ENCODE data around the gene SEZ6L2. TPM values are rescaled to one million over a fixed set of nuclear protein-coding genes. Genes with fewer than 3 reads are reported as not detected.
A peak's percentile ranks its signal among the peaks of the same experiment; 100 is the strongest.
"Not testable (repeated sequence)": the region's sequence is repeated elsewhere in the genome, so short reads cannot be mapped to it uniquely, and the experiment has no call there.

Gene SEZ6L2
- total RNA-seq, 1 donor from 2014 or later = 176 TPM

DNA sequence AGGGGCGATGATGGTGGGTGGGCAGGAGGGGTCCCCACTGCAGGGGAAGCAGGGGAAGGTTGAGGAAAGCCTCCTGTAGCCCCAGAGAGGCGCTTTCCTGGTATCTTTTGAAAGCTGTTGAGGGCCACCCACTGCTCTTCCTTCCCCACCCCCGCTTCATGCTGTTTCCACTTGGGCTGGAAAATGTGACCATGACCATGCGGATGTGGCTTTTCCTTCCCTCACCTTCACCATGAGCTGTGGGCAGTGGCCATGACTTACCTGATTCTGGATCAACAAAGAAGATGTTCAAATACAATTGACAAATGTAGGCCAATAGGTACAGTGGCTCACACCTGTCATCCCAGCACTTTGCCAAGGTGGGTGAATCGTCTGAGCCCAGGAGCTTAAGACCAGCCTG lies 65.3 kb downstream of the SEZ6L2 start:
- no peak overlapping the region for H3K4me3 Mint-ChIP-seq (ENCODE audit: unreplicated experiment)
- H3K9me3 Mint-ChIP-seq (ENCODE audit: unreplicated experiment) = peaks cover 2% of the 10 kb centered on the region
- H3K27me3 Mint-ChIP-seq (ENCODE audit: unreplicated experiment) = peaks cover 3% of the 10 kb centered on the region

DNA sequence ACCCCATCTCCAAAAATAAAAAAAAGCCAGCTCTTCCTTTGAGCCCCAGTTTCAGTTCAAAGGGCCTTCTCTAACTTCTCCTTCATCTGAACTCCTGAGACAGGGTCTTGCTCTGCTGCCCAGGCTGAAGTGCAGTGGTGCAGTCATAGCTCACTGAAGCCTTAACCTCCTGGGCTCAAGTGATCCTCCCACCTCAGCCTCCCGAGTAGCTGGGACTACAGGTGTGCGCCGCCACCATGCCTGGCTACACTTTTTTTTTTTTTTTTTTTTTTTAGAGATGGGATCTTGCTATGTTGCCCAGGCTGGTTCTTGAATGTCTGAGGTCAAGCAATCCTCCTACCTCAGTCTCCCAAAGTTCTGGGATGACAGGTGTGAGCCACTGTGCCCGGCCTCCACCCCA lies 66.1 kb downstream of the SEZ6L2 start:
- DNase-seq; H3K36me3 Mint-ChIP-seq (ENCODE audit: unreplicated experiment); H3K27me3 Mint-ChIP-seq (ENCODE audit: unreplicated experiment); H3K4me1 Mint-ChIP-seq (ENCODE audit: low read depth, unreplicated experiment); H3K4me3 Mint-ChIP-seq (ENCODE audit: unreplicated experiment); H3K27ac Mint-ChIP-seq (ENCODE audit: unreplicated experiment); H3K9me3 Mint-ChIP-seq (ENCODE audit: unreplicated experiment): not testable (repeated sequence)

More for the DNA sequence above, 65.3 kb downstream of the SEZ6L2 start:
- no peaks in the 10 kb centered on the region for H3K36me3 Mint-ChIP-seq (ENCODE audit: unreplicated experiment)
- TF ChIP-seq, protein P1, sequence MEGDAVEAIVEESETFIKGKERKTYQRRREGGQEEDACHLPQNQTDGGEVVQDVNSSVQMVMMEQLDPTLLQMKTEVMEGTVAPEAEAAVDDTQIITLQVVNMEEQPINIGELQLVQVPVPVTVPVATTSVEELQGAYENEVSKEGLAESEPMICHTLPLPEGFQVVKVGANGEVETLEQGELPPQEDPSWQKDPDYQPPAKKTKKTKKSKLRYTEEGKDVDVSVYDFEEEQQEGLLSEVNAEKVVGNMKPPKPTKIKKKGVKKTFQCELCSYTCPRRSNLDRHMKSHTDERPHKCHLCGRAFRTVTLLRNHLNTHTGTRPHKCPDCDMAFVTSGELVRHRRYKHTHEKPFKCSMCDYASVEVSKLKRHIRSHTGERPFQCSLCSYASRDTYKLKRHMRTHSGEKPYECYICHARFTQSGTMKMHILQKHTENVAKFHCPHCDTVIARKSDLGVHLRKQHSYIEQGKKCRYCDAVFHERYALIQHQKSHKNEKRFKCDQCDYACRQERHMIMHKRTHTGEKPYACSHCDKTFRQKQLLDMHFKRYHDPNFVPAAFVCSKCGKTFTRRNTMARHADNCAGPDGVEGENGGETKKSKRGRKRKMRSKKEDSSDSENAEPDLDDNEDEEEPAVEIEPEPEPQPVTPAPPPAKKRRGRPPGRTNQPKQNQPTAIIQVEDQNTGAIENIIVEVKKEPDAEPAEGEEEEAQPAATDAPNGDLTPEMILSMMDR (IDR thresholded peaks at IDR 0.05; ENCODE audit: partially characterized antibody, unreplicated experiment) = no peak
- no peak overlapping the region for H3K27ac Mint-ChIP-seq (ENCODE audit: unreplicated experiment)
- no peak for DNase-seq
- H3K4me1 Mint-ChIP-seq (ENCODE audit: low read depth, unreplicated experiment) = no peaks in the 10 kb centered on the region

DNA sequence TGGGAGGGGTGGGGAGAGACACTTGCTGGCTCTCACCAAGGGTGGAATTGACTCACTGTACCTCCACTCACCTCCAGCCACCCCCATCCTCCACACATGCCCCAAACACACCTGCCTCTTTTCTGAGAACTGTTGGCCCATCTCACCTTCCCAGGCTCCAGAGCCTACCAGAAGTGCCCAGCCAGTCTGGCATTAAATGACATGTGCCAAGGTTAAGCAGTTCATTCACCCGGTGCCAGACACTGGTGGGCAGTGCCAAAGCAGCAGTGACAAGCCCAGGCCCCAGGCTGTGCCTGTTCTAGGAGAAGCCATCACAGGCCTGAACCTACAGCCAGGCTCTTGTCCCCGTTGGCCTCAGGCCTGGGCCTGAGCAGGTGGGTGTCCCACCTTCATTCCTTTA lies 67.9 kb downstream of the SEZ6L2 start:
- TF ChIP-seq, protein P1 (IDR thresholded peaks at IDR 0.05; ENCODE audit: partially characterized antibody, unreplicated experiment) = no peak

DNA sequence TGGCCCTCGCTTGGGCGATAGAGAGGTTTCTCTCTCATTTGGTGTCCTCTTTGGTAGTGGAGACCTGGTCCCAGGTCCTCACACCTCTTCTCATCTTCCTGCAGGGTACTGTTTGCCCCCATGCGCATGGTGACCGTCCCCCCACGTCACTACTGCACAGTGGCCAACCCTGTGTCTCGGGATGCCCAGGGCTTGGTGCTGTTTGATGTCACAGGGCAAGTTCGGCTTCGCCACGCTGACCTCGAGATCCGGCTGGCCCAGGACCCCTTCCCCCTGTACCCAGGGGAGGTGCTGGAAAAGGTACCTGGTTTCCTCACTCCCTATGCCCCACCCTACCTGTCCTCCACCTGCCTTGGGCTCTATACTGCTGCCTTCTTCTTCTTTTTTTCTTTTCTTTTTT lies 68.6 kb downstream of the SEZ6L2 start:
- DNase-seq = no peak
- no peak overlapping the region for H3K4me3 Mint-ChIP-seq (ENCODE audit: unreplicated experiment)
- TF ChIP-seq, protein P1 (IDR thresholded peaks at IDR 0.05; ENCODE audit: partially characterized antibody, unreplicated experiment) = no peak
- no peak overlapping the region for H3K27ac Mint-ChIP-seq (ENCODE audit: unreplicated experiment)
- H3K4me1 Mint-ChIP-seq (ENCODE audit: low read depth, unreplicated experiment) = peaks cover 8% of the 10 kb centered on the region
- peaks cover 5% of the 10 kb centered on the region for H3K27me3 Mint-ChIP-seq (ENCODE audit: unreplicated experiment)
- no peaks in the 10 kb centered on the region for H3K36me3 Mint-ChIP-seq (ENCODE audit: unreplicated experiment)
- peaks cover 3% of the 10 kb centered on the region for H3K9me3 Mint-ChIP-seq (ENCODE audit: unreplicated experiment)

More for the DNA sequence above, 67.9 kb downstream of the SEZ6L2 start:
- Mint-ChIP-seq H3K9me3 (ENCODE audit: unreplicated experiment) (peaks cover 3% of the 10 kb centered on the region), H3K27ac (ENCODE audit: unreplicated experiment) (no peak overlapping the region), H3K4me1 (ENCODE audit: low read depth, unreplicated experiment) (peaks cover 5% of the 10 kb centered on the region), H3K4me3 (ENCODE audit: unreplicated experiment) (no peak overlapping the region), H3K36me3 (ENCODE audit: unreplicated experiment) (no peaks in the 10 kb centered on the region), H3K27me3 (ENCODE audit: unreplicated experiment) (peaks cover 4% of the 10 kb centered on the region)
- no peak for DNase-seq

DNA sequence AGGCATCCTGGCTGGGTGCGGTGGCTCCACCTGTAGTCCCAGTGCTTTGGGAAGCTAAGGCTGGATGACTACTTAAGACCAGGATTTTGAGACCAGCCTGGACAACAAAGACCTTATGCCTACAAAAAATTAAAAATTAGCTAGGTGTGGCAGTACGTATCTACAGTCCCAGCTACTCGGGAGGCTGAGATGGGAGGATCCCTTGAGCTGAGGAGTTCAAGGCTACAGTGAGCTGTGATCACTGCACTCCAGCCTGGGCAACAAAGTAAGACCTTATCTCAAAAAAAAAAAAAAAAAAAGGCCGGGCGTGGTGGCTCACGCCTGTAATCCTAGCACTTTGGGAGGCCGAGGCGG lies 73.0 kb downstream of the SEZ6L2 start:
- Mint-ChIP-seq H3K27ac (ENCODE audit: unreplicated experiment) (peak overlapping the region; percentile 99), H3K9me3 (ENCODE audit: unreplicated experiment) (peaks cover 11% of the 10 kb centered on the region)
- TF ChIP-seq, protein P1 (IDR thresholded peaks at IDR 0.05; ENCODE audit: partially characterized antibody, unreplicated experiment) = no peak

More for the DNA sequence above, 73.0 kb downstream of the SEZ6L2 start:
- H3K4me3 Mint-ChIP-seq (ENCODE audit: unreplicated experiment) = no peak overlapping the region
- peaks cover 22% of the 10 kb centered on the region for H3K4me1 Mint-ChIP-seq (ENCODE audit: low read depth, unreplicated experiment)
- no peak for DNase-seq
- H3K36me3 Mint-ChIP-seq (ENCODE audit: unreplicated experiment) = no peaks in the 10 kb centered on the region
- peaks cover 12% of the 10 kb centered on the region for H3K27me3 Mint-ChIP-seq (ENCODE audit: unreplicated experiment)
